ENCODE results near the gene SH3RF2. TPM values are rescaled to one million over a fixed set of nuclear protein-coding genes. Genes with fewer than 3 reads are reported as not detected.
"Not testable (repeated sequence)": the region's sequence is repeated elsewhere in the genome, so short reads cannot be mapped to it uniquely, and the experiment has no call there.

The SH3RF2 gene
- total RNA-seq, 1 donor = under 0.01 TPM

DNA sequence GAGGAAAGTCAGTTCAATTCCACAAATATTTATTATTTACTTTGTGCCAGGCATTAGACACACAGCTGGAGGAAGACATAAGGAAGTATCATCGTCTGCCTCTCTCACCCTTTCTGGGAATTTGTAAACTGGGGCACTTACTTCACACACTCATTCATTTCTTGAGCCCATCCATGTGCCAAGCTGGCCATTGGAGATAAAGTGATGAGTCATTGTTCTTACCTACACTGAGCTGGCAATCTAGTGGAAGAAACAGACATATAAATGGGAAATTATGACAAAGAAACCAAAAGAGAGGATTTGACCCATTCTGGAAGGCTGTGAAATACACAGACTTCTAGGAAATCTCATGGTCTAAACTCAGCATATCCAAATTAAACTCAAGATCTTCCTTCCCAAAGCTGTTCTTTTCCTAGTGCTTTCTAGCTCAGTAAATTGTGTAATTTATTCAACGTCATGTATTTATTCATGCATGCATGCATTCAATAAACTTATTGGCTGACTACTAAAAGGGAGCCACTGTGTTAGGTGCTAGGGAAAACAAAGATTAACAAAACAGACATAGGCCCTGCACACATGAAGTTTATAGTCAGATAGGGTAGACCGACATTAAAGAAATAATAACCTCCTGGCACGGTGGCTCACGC lies 65.3 kb downstream of the SH3RF2 start:
- no peak for DNase-seq (ENCODE audit: low read depth in 2 of 3, low spot score in 2 of 3)

DNA sequence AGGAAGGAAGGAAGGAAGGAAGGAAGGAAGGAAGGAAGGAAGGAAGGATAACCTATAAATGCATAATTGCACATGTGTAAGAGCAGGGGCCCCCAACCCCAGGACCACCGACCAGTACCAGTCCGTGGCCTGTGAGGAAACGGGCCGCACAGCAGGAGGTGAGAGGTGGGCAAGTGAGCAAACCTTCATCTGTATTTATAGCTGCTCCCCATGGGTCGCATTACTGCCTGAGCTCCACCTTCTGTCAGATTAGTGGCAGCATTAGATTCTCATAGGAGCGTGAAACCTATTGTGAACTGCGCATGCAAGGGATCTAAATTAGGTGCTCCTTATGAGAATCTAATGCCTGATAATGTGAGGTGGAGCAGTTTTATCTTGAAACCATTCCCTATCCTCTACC lies 66.1 kb downstream of the SH3RF2 start:
- no peak for DNase-seq (ENCODE audit: low read depth in 2 of 3, low spot score in 2 of 3)

DNA sequence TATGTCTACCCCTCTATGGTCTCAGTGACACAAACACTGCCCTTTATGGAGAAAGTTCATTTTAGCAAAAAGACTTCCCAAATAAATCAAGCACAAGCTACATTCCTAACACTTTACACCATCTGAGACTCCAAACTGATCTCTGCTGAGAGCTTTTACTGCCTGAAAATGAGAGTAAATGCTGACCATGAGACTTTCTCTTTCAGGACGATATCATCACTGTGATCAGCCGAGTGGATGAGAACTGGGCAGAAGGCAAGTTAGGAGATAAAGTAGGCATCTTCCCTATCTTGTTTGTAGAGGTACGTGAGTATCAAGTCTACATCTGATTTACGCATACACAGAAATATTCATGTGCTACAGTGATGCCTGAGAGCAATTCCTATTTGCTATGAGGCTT lies 67.5 kb downstream of the SH3RF2 start:
- no peak for DNase-seq (ENCODE audit: low read depth in 2 of 3, low spot score in 2 of 3)

DNA sequence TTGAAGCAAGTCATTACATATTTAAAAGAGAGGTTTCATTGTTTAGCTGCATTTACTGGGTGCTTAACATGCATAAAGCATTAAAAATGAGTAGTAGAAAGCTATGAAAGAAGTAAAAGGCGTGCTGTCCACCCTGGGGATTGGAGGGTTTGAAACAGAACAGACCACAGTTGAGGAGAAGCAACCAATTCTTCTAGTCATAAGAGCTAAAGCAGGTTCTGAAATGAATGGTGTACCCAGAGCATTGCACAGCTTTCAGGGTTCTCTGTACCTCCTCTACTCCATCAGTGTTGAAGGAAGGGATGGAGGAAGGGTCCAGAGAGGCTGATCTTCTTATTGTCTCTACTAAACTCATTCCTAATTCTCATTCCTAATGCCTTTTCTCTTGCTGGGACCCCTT lies 68.9 kb downstream of the SH3RF2 start:
- no peak for DNase-seq (ENCODE audit: low read depth in 2 of 3, low spot score in 2 of 3)

DNA sequence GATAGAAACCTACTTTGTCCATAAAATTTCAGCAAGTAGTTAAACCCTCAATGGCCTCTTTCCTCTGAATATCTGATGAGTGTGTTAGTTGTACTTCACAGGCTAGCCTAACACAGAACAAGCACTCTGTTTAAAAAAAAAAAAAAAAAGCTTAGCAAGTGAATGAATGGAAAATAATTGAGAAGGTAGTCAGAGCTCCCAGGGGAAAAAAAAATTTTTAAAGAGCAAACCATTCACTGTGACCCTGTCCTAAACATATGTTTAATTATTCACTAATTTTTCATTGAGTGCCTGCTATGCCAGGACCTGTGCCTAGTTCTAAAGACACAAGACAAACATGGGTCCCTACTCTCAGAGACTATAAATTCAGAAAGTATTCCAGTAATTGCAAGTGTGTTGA lies 69.3 kb downstream of the SH3RF2 start:
- no peak for DNase-seq (ENCODE audit: low read depth in 2 of 3, low spot score in 2 of 3)

DNA sequence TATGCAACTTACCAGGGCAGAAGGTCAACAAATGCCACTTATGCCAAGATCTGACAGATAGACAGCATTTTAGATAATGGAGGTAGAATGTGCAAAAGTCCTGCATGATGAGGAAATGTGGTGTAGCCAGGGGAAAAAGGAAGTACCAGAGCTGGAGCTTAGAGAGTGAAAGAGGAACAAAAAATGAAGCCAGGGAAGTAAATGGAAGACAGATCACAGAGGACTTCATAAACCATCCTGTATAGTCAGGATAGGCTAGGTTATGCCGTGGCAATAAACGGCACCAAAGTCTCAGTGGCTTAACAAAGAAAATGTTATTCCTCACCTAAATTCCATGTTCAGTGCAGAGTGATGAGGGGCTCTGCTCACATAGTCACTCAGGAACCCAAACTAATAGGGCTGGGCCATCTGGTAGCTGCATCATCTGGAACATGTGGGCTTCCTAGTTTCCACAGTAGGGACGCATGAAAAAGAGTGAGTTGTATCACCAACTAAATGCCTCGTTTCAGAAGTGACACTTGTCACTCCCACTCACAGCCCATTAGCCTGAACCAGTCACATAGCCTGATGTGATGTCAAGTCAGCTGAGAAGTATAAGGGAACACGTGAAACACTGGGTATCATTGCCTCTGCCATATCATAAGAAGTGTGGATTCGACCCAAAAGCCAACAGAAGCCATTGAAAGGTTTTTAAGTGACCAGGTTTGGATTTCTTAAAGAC lies 70.3 kb downstream of the SH3RF2 start:
- peak in 1 of 3 donors; percentile 8 for DNase-seq (ENCODE audit: low read depth in 2 of 3, low spot score in 2 of 3)

DNA sequence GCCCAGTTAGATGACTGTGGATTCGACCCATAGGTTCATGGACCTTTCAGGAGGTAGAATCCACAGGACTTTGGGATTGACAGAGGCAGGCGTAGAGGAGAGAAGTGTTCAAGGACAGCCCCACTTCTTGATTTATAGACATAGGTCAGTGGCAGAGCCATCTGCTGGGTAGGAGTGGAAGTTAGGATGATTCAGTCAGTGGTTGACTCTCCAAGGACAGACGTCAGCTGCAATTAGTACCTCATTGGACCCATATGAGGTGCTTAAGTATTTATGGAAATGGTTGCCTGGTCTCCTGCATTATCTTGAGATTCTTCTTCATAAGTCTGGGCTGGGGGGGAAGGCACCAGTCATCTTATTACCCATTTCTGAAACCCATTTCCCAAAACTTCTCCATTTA lies 70.9 kb downstream of the SH3RF2 start:
- DNase-seq (ENCODE audit: low read depth in 2 of 3, low spot score in 2 of 3) = no peak

DNA sequence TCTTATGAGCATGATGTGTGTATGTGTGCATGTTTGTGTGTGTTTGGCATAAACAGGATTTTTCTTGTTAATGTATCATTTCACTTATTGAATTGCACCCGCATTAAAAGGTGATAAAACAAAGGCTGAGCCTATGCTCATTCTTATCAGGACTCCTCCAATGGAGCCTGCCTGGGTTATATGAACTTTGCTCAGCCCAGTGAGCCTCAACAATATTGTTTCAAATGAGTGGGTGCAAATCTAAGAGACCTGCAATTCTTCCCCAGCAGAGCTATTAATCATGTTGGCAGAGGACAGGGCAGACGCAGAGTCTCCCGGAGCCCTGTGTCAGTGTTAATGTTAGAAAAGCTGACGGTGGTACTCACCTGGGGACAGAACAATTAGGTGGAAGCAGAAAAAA lies 71.6 kb downstream of the SH3RF2 start:
- DNase-seq (ENCODE audit: low read depth in 2 of 3, low spot score in 2 of 3) = no peak

DNA sequence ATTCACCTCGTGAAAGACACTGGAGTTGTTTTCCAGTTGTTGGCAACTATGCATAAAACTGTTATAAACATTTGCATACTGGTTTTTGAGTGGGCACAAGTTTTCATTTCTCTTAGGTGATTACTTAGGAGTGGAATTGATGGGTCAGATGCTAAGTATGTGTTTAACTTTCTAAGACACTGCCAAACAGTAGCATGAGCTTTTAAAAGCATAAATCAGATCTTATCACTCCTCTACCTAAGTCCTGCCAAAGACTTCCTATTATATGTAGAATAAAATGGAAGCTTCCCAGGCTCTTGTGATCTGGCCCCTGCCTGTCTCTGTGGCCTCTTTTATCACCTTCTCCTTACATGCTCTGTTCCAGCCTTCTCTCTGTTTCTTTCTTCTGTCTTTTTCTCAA lies 72.6 kb downstream of the SH3RF2 start:
- no peak for DNase-seq (ENCODE audit: low read depth in 2 of 3, low spot score in 2 of 3)

DNA sequence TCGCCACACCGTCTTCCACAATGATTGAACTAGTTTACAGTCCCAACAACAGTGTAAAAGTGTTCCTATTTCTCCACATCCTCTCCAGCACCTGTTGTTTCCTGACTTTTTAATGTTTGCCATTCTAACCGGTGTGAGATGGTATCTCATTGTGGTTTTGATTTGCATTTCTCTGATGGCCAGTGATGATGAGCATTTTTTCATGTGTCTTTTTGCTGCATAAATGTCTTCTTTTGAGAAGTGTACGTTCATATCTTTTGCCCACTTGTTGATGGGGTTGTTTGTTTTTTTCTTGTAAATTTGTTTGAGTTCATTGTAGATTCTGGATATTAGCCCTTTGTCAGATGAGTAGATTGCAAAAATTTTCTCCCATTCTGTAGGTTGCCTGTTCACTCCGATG lies 74.1 kb downstream of the SH3RF2 start:
- not testable (repeated sequence) for DNase-seq (ENCODE audit: low read depth in 2 of 3, low spot score in 2 of 3)

DNA sequence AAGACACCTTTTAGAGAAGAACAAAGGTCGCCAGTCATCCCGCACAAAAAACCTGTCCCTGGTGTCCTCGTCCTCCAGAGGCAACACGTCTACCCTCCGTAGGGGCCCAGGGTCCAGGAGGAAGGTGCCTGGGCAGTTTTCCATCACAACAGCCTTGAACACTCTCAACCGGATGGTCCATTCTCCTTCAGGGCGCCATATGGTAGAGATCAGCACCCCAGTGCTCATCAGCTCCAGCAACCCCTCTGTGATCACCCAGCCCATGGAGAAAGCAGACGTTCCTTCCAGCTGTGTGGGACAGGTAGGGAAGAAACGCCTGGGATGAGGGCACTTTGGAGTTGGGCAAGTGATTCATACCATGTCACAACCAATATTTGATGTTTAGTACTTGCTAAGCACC lies 77.4 kb downstream of the SH3RF2 start:
- no peak for DNase-seq (ENCODE audit: low read depth in 2 of 3, low spot score in 2 of 3)

DNA sequence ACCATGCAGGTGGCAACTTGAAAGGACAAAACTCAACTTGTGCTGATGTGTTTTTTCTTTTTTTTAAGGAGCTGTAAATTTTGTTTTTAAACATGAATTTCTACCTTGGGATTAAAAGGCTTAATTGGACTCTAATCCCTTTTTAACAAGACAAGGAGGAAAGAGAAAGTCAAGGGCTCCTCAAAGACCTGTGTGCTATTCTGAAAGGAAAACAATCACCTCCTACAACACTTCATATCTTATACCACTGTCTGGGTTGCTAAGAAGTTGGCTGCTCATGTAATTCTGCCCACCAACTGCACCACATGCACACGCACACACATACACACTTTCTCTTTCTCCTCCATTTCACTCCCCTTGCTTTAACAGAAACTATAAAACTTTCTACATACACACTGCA lies 78.6 kb downstream of the SH3RF2 start:
- no peak for DNase-seq (ENCODE audit: low read depth in 2 of 3, low spot score in 2 of 3)

DNA sequence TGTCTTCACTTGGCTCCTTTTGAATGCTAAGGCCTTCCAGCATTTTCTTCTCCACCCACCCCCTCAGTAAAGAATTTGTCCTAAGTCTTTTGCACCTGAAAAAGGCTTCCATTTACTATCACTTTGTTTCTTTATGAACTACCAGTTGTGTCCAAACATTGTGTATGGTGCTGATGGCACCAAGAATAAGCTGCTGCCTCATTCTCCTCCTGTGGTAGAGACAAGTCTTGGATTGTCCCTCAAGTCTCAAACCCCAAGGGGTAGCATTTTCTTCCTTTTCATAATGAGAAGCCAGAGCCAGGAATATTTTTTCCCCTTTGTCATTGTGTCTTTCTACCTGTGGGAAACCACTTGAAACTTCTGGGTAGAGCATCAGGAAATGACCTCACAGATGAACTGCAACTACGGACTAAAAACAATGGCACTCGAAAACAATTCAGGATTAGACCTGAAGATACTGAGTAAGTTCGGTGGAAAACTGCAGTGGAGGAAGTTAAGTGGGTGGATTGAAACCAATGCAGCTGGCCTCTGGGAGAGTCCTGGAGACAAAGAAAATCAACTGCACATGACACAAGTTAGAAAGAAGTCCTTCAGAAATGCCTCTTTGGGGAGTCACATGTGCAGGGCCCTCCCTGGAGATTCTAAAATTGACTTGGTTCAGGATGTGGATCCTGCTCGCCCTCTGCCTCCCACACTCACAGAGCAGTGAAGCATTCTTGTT lies 80.5 kb downstream of the SH3RF2 start:
- no peak for DNase-seq (ENCODE audit: low read depth in 2 of 3, low spot score in 2 of 3)

DNA sequence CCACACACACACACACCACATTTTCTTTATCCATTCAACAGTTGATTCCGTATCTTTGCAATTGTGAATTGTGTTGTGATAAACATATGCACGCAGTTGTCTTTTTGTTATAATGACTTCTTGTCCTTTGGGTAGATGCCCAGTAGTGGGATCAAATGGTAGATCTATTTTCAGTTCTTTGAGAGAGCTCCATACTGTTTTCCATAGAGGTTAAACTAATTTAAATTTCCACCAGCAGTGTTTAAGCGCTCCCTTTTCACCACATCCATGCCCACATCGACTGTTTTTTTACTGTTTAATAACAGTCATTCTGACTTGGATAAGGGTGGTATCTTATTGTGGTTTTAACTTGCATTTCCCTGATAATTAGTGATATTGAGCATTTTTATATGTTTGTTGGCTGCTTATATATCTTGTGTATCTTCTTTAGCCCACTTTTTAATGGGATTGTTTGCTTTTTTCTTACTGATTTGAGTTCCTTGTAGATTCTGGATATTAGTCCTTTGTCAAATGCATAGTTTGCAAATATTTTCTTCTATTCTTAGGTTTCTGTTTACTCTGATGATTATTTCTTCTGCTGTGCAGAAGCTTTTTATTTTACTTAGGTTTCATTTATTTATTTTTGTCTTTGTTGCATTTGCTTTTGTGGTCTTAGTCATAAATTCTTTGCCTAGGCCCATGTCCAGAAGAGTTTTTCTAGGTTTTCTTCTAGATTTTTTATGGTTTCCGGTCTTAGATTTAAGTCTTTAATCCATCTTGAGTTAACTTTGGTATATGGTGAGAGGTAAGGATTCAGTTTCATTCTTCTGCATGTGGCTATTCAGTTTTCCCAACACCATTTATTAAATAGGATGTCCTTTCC lies 82.4 kb downstream of the SH3RF2 start:
- no peak for DNase-seq (ENCODE audit: low read depth in 2 of 3, low spot score in 2 of 3)

DNA sequence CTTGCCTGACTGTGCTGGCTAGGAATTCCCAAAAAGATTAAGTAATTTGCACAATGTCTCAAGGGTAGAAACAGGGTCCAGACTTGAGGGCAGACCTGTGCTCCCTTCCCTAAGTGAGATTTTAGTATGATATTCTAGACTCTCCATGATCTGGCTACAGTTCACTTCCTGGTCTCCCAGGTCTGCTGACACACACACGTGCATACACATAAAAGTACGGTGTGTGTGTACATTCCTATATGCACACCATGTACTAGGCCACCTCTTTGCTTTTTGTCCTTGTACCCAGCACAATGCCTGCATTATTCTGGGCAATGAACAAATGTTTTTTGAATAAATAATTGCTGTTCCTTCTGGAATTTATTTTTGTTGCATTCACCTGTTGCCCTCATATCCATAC lies 83.7 kb downstream of the SH3RF2 start:
- no peak for DNase-seq (ENCODE audit: low read depth in 2 of 3, low spot score in 2 of 3)

DNA sequence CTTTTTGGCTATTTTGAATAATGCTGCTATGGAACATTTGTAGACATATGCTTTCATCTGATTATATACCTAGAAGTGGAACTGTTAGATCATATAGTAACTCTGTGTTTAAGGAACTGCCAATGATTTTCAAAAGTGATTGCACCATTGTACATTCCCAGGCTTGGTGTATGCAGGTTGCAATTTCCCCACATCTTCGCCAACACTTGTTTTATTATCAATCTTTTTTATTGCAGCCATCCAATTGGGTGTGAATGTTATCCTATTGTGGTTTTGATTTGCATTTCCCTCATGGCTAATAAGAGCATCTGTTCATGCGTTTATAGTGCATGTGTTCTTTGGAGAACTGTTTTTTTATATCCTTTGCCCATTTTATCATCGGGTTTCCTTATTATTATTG lies 87.7 kb downstream of the SH3RF2 start:
- DNase-seq (ENCODE audit: low read depth in 2 of 3, low spot score in 2 of 3) = no peak

DNA sequence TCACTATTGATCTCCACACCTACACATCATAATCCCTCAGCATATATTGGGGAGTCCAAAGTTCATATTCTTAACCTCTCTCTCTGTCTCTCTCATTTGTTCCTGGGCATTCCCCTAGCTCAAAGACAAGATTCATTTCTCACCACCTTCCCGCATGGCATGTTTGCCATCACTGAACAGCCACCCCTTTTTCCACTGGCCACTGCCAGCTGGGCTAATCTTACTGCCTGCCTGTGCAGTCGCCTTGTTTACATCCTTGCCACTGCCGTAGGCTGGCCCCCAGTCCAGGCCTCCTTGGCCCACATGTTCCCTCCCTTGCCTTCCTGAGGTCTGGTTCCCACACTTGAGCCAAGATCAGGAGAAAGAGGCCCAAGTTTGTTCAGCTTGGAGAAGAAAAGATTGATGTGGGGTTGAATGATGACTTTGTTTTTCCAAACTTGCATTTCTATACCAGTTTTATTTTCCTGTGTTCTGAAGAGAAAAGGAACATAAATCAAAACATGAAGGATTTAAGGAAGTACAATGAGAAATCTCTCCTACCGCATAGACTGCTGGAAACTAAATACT lies 88.8 kb downstream of the SH3RF2 start:
- DNase-seq (ENCODE audit: low read depth in 2 of 3, low spot score in 2 of 3) = peak in 1 of 3 donors; percentile 33

DNA sequence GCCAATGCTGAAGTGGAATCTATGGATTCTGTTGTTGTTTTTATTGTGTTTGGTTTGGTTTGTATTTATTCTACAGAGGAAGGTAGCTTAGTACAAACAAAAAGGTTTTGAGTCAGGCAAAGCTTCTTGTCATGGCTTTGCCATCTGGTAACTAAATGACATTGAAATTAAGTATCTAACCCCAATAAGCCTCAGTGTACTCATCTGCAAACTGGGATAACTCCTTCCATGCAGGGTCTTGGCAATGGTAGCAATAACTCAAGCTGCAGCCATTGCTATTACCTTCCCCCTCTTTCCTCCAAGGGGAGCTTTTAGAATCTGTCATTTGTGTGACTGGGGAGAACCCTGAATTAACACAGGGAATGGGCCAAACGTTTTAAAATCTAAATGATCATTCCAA lies 89.3 kb downstream of the SH3RF2 start:
- DNase-seq (ENCODE audit: low read depth in 2 of 3, low spot score in 2 of 3) = no peak

DNA sequence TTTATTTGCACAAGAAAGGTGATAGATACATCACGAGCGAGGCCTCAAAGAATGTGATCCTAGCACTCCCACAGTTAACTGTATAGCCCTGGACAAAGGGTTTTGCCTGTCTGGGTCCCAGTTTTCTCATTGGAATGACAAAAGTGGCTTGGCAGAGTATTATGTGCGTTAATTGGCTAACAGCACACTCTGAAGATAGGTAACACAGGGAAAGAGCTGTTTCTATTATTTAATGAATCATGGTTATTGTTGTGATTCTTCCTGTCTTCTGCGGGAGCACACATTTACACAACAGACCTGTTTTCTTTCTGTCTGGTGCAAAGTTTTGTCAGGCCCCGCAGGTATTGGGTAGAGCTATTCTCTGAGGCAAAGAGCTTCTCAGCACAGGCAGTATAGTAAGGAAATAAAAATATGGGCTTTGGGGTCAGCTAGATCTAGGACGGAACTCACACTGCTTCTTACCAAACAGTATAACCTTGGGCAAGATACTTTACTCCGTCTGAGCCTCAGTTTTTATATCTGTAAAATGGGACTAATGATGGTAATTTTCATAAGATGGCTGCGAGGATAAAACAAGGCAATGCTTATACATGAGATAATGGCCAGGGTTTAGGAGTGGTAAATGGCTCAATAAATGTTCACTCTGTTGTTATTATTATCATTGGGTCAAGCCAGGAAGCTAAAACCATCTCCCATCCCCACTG lies 90.1 kb downstream of the SH3RF2 start:
- no peak for DNase-seq (ENCODE audit: low read depth in 2 of 3, low spot score in 2 of 3)

DNA sequence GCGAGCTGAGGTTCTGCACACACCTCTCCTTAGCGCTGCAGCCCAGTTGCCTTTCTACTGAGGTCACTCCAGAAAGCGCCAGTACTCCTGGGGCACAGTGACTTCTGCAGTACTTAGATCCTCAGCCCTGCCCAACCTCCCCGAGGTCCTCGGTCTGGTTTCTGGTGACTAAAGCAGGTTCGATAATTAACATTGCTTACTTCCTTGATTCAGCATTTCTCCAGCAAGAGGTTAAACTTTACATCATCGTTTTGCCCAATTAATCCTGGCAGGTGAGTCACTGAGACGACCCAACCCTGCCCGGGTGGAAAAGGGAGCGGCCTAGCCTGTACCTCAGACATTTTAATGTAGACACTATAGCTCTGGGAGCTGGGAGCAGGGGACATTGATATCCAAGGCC lies 91.4 kb downstream of the SH3RF2 start:
- no peak for DNase-seq (ENCODE audit: low read depth in 2 of 3, low spot score in 2 of 3)
